ENCODE results near the gene NDUFB10.

- no peak for TF ChIP-seq CTCF (IDR thresholded peaks at IDR 0.05)
- no peak for TF ChIP-seq POLR2A (IDR thresholded peaks at IDR 0.05)
Measured at GRCh38 chr16:2009164-2009711, 49.9 kb downstream of the NDUFB10 start.

Data from body of pancreas (tissue), 4 donors.